DMS114 treated with DMSO at 0.1 percent for 48 hours (cell line): ENCODE data around the gene KCTD16.

Source experiments
- DNase-seq: peaks from one replicate; lab custom pipeline; 2025; ENCODE audit not compliant: unreplicated experiment; lab: John Stamatoyannopoulos, UW

The KCTD16 gene

DNA sequence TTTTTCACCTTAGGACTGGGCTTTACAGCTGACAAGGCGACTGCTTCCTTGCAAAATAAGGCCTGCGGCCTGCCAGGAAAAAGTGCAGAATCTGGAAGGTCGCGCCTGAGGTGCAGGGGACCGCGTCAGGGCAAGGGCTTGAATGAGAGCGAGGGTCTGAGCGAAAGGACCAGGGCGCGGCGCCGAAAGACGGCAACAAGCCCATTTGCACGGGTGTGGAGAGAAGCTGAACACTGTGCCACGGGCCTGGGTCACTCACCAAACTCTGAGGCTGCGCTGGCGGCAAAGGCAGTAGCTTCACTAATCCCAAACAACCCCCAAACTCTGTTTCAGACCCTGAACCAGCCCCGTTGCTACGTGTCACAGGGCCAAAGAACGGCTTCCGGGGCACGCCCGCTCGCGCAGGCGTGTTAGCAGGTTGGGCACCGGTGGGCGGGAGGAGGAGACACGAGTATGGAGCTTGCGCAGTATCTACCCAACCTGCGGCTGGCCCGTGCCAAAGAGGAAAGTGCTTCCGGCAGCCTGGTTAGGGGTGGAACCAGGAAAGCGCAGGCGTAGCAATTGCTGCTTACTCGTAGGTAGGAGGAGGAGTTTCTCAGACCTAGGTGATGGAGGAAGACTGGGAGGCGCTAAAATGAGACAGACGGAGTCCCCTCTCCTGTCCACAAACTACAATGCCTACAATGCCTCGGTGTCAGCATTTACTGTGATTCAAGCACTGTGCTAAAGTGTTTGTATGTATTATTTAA lies at the start of gene KCTD16, which contains the start of gene YIPF5:
TSS of gene KCTD16 (plus strand) at position 598 of the 749 bp plus-strand sequence.
TSS of gene YIPF5 (minus strand) at position 384 of the 749 bp plus-strand sequence. CDS start 704 bp downstream, outside the sequence.
- DNase-seq, result peak; percentile 95

DNA sequence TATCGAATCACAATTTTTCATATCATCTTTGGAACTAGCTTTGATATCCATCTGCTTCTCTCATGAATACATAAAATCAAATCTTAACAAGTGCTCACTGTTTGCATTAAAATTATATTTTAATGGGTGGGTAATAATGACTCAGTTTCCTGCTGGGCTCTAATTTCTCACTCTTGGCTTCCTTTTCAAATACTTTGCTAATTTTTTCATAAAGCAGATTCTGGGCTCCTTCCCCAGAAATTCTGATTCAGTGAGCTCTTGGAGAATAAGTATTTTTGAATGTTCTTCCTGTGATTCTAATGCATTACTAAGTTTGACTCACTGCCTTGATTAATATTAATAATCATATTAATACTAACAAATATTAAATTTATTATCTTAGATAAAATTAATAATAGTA lies 49.1 kb upstream of the KCTD16 start:
- DNase-seq, result no peak

GRCh38 chr5:144122081-144122480 lies 48.6 kb upstream of the KCTD16 start:
- no peak for DNase-seq

- no peak for DNase-seq
These were observed 48.0 kb upstream of the KCTD16 start for GRCh38 chr5:144122641-144123040.

GRCh38 chr5:144125163-144125726 lies 45.4 kb upstream of the KCTD16 start:
- no peak for DNase-seq

GRCh38 chr5:144126707-144127106 lies 44.0 kb upstream of the KCTD16 start:
- DNase-seq, result no peak

DNA sequence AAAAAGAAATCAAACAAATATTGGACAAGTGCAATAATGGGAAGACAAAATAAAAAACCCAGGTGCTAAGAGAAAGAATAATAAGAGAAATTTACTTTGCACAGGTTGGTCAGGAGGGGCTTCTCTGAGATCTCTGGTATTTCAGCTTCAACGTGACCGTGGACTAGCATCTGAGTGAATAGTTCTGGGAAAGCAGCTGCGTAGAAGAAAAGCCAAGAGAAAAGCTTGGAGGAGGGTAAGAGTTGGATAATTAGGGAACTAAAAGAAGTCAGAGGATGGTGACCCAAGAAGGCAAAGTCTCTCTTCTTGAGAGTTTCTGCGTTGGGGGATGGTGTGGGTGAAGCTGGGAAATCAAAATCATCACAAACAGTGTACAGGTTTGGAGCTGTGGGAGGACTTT lies 41.8 kb upstream of the KCTD16 start:
- DNase-seq, result no peak

GRCh38 chr5:144130306-144130705 lies 40.4 kb upstream of the KCTD16 start:
- DNase-seq, result no peak

GRCh38 chr5:144131261-144131660 lies 39.4 kb upstream of the KCTD16 start:
- no peak for DNase-seq

DNA sequence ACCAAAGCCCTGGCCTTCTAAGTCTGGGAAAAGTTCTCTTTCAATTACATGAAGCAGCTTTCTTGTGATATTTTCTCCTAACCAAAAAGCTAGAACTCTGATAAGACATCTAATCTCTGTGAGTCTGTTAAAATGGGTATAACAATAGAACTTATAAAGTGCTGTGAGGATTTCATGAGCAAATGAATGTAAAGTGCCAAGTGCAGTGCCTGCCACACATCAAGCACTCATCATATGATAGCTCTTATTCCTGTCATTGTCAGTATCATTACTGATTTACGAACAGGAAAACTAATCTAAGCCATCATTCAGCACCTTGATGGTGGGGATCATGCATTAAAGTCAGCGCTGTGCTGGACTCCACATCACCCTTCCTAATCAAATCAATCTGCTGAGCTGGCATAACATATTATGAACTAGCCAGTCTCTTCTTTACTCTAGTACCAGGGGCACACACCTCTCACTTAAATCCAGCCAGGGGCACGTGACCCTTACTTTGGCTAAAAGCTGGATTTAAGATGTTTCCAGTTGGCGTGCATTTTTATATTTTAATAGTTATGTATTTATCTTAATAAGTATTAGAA lies 37.5 kb upstream of the KCTD16 start:
- no peak for DNase-seq

DNA sequence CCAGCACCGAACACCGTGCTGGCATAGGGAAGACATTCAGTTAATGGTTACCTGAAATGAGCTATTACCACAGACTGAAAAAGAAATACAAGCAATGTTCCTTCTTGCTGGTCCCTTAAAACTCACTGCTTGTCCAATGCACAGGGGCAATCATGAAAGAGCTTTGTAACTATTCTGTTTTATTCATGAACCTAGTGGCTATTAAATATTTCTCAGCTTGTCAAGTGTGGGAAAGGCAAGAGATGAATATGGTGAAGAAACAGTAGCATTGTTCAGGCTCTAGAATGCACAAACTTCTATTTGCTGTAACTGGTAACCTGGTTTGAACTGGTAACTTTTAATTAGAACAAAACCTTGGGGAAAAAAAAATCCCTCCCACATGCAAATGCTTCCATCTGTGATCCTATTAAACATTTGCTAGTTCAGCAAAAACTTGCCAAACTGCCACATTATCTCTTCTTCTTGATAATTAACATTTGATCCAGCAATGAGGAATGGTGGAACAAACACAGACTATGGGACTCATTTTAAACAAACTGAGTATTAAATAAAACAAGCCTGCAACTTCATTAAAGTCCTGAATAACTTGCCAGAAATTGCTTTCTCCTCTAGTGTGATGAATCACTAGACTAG lies 36.4 kb upstream of the KCTD16 start:
- DNase-seq, result no peak

DNA sequence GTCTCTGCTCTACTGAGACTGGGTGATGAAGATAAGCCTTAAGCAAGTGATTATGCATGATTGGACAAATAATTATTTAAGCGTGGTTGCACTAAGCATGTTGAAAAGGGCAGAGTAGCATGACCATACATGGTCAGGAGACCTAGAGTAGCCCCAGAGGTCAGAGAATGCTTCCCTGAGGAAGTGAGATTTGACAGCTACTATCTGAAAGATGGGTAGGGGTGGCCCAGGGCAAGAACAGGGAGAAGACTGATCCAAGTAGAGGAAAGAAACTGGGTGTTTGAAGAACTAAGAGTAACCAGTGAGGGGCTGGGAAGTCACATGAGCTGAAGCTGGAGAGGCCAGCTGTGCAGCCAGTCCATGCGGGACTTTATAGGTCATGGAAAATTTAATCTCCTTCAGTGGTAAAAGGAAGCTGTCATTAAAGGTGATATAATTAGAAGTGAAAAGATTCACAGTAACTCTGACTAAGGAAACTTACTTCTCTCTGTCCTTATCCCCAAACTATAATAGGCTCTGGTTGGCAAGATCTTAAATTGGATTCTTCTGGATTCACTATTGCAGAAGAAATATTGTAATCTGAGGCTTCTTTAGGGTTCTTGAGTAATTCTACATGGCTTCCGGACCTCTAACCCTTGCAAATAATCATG lies 35.4 kb upstream of the KCTD16 start:
- no peak for DNase-seq

GRCh38 chr5:144139586-144139985 lies 31.1 kb upstream of the KCTD16 start:
- DNase-seq, result no peak

- DNase-seq, result no peak
These were observed 29.1 kb upstream of the KCTD16 start for GRCh38 chr5:144141585-144141984.

DNA sequence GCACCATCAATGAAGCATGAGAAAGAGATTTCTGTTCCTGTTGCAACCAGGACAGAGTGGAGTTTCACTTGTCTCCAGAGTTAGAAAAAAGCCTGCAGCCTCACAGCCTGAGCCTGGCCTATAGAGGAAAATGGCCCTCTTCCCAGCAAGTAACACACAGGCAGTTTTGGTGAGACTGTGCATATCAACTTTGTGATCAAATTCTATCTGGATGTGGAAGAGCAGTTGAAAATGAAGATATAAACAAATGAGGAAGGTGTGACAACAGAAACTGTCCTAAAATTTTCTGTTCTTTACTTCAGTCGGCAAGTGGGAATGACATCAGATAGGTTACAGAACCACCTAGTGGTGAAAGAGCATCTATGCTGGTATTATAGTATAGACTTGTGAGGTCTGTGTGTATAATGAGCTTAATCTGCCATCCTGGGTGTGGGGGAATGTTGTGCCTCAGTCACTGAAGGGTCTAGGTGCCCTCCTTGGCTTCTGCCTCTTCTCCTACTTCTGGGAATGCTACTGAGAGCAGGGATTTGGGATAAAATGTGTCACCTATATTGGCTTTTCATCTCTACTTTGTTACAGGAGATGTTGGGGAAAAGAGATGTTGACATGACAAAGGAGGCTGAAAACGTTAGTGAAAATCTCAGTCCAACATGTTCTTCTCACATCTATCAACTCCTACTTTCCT lies 28.4 kb upstream of the KCTD16 start:
- DNase-seq, result peak; percentile 40

- no peak for DNase-seq
These were observed 27.9 kb upstream of the KCTD16 start for GRCh38 chr5:144142824-144143162.

DNA sequence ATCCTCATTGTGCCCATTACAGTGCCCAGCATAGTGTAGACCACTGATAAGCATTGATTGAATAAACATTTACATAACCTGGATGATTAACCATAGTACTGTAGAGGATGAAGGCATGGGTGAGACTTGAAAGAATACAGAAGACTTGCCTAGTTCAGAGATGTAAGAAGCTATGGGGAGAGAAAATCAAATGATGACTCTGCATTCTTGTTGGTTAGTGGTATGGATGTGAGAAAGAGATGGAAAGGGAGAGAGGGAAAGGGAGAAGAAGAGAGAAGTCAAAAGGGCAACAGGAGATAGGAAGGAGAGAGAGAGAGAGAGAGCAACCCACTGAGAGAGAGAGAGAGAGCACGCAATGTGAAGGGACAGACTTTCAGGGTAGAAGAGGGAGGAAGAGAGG lies 27.0 kb upstream of the KCTD16 start:
- no peak for DNase-seq

GRCh38 chr5:144144956-144145751 lies 25.5 kb upstream of the KCTD16 start:
- DNase-seq, result no peak

DNA sequence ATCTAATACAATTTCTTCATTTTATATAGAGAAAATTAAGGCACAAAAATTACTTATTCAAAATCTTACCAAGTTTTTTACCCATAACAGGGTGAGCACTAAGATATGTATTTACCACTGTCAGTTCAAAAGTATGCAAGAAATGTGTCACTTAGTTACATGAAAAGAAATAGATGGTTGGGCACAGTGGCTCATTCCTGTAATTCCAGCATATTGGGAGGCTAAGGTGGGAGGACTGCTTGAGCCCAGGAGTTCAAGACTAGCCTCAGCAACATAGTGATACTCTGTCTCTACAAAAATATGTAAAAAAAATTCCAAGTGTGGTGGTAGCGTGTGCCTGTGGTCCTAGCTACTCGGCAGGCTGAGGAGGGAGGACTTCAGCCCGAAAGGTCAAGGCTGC lies 19.6 kb upstream of the KCTD16 start:
- DNase-seq, result no peak

DNA sequence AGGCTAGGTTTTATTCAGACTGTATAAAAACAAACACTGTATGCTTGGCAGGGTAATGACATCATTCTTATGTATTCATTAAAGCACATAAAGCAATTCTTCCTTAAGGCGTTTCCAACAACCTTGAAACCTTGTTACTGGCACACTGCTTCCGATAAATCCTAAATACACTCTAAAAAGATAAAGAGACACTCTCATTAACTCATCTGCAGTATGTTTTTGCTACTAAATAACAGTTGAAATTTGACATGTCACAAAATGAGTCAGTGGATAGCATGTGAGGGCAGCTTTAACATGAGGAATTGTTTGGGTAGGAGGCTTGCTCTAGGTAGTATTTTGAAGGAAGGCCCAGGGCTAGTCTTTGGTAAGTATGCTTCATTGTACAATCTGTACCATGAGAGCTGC lies 13.9 kb upstream of the KCTD16 start:
- DNase-seq, result no peak
